ENCODE results near the gene TUSC2.

GRCh38 chr3:50371133-50371685, 43.2 kb upstream of the TUSC2 start:
- no peak for TF ChIP-seq CTCF (conservative IDR thresholded peaks at IDR 0.05 in 1 of 2, IDR thresholded peaks at IDR 0.05 in 1 of 2; ENCODE audit: low read depth in 1 of 2, low read length in 2 of 2)
- TF ChIP-seq EZH2 (IDR thresholded peaks at IDR 0.05; ENCODE audit: low read length, missing control alignments) = no peak
